Endodermal cell (in vitro differentiated cells): ENCODE measurements around the gene ALX4. TPM values are rescaled to one million over a fixed set of nuclear protein-coding genes. Genes with fewer than 3 reads are reported as not detected.

Experiments
- DNase-seq: peaks from one replicate; pipeline ENCODE4 v3.0.0-alpha.2; 2017
- H3K27ac ChIP-seq: 2 replicates; pipeline ENCODE4 v1.5.1; 2013; ENCODE audit warnings: mild to moderate bottlenecking, low read depth, low read length, moderate library complexity
- H3K27me3 ChIP-seq: 2 replicates; pipeline ENCODE4 v1.6.1; 2013; ENCODE audit warnings: mild to moderate bottlenecking, low read length, moderate library complexity; ENCODE audit not compliant: insufficient read depth, control insufficient read depth, poor library complexity, severe bottlenecking
- H3K36me3 ChIP-seq: 2 replicates; pipeline ENCODE4 v1.7.0; 2013; ENCODE audit warnings: mild to moderate bottlenecking, low read length, moderate library complexity; ENCODE audit not compliant: control insufficient read depth, insufficient read depth
- H3K4me1 ChIP-seq: one replicate; pipeline ENCODE4 v1.7.0; 2013; ENCODE audit warnings: low read length; ENCODE audit not compliant: control insufficient read depth, insufficient read depth
- H3K4me3 ChIP-seq: 2 replicates; pipeline ENCODE4 v1.5.1; 2013; ENCODE audit warnings: mild to moderate bottlenecking, low read length, moderate library complexity
- H3K9ac ChIP-seq: 2 replicates; pipeline ENCODE4 v1.6.1; 2013; ENCODE audit warnings: mild to moderate bottlenecking, low read length, moderate library complexity; ENCODE audit not compliant: poor library complexity, severe bottlenecking; ENCODE audit errors: extremely low read depth
- H3K9me3 ChIP-seq: 2 replicates; pipeline ENCODE4 v1.6.1; 2013; ENCODE audit warnings: mild to moderate bottlenecking, low read length, moderate library complexity; ENCODE audit not compliant: control insufficient read depth
- H3K27ac Mint-ChIP-seq: 2 replicates; pipeline ENCODE4 v1.8.0; 2020; ENCODE audit warnings: mixed read lengths
- H3K27me3 Mint-ChIP-seq: 2 replicates; pipeline ENCODE4 v1.8.0; 2021; ENCODE audit warnings: mild to moderate bottlenecking, mixed read lengths; ENCODE audit not compliant: insufficient read depth
- H3K36me3 Mint-ChIP-seq: 2 replicates; pipeline ENCODE4 v1.8.0; 2020; ENCODE audit warnings: low read depth, mixed read lengths
- H3K4me1 Mint-ChIP-seq: 2 replicates; pipeline ENCODE4 v1.8.0; 2020; ENCODE audit warnings: mixed read lengths
- H3K4me3 Mint-ChIP-seq: 2 replicates; pipeline ENCODE4 v1.8.0; 2020; ENCODE audit warnings: mild to moderate bottlenecking, moderate library complexity, mixed read lengths
- H3K9me3 Mint-ChIP-seq: 2 replicates; pipeline ENCODE4 v1.8.0; 2020; ENCODE audit warnings: mild to moderate bottlenecking, mixed read lengths
- CTCF ChIP-seq: fragments of 200-600 bp; sonication (generic); conservative IDR thresholded peaks from 2 replicates; pipeline ENCODE4 v1.5.0; 2021; ENCODE audit warnings: antibody characterized with exemption, mild to moderate bottlenecking
- WGBS, 2 experiments: methylation state at CpG; one replicate each; pipeline versions ENCODE4 v1.1.5 to v1.1.7; 2013; ENCODE audit warnings: missing lambda C conversion rate in 2 of 2, mixed read lengths in 1 of 2; ENCODE audit not compliant: insufficient coverage in 1 of 2, insufficient read length in 1 of 2; 5-methylcytosine and 5-hydroxymethylcytosine counted together
- total RNA-seq, 2 donors: library from RNA; stranded (reverse); fragmentation: NEBNext Ultra II Directional in 1 of 2; extraction: Animal tissue kit (Norgen Biotek cat#: 25700) in 1 of 2; gene quantifications; 2 replicates in 1 of 2; 3 replicates in 1 of 2; pipeline ENCODE4 v1.2.1, GENCODE V29; 2021

The ALX4 gene
- total RNA-seq, 2 donors from 2014 or later = not detected

DNA sequence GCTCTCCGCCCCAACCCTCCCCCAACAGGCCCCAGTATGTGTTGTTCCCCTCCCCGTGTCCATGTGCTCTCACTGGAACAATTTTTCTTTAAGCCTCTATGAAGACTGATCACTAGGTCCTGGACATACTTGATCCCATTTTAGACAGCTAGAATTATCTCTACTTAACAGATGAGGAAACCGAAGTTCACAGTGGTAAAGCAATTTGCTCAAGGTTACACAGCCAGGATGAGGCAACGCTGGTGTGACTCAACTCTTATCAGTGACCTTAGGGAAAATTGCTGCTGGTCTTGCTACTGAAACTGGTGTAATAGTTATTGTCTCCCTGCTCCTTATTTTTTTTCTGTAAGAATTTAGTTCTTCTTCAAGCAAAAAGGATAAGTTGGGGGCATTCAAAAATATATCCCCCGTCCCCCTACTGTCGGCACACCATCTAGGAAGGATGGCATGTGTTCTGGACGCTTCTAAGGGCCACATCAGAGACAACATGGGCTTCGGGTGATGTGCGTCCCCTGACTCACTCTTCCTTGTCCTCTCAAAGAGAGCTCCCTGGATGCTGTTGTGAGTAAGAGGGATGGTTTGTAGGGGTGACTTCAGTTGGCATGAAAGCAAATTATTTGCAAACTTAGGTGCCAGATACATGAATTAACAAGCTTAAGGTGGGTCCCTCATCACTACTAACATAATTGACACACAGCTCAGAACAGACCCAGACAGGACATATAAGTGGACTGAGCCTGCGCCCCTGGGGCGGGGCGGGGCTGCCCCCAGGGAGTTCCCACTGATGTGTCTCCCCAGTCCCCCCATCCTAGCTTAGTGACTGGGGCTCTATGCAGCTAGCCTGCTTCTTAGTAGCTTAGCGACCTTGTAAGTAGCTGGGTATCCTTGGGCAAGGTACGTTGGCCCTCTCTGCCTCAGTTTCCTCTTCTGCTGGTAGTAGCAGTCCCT, 23.6 kb upstream of the ALX4 start:
- Histone ChIP-seq H3K36me3 (no peaks in the 10 kb centered on the region), H3K4me3 (no peak overlapping the region), H3K4me1 (no peaks in the 10 kb centered on the region), H3K9ac (no peak overlapping the region), H3K9me3 (no peaks in the 10 kb centered on the region), H3K27ac (no peak overlapping the region), H3K27me3 (peaks cover 93% of the 10 kb centered on the region)
- Mint-ChIP-seq H3K4me1 (no peaks in the 10 kb centered on the region), H3K27me3 (peaks cover 37% of the 10 kb centered on the region), H3K27ac (no peak overlapping the region), H3K9me3 (no peaks in the 10 kb centered on the region), H3K4me3 (no peak overlapping the region), H3K36me3 (no peaks in the 10 kb centered on the region)
- no peak for DNase-seq
- WGBS, 2 experiments = 83 to 84% methylated on average over 6 to 14 of the region's 14 CpGs
- no peak for TF ChIP-seq CTCF

DNA sequence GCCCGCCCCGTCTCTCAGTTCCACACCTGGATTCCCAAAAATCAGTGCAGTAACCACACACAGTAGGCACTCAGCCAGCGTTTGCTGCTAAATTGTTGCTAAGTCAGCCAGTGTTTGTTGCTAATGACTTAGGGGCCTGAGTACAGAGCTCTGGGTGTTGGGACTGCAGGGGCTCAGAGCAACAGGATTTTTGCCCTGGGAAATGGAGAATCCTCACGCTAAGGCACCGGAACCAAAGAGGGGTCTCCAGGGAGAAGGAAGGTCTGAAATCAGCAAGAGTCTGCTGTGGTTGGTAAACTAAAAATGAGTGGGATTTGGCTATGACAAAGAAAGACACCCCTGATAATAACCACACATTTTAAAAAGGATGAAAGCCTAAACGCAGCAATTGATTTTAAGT, 22.7 kb upstream of the ALX4 start:
- no peak overlapping the region for H3K27ac Mint-ChIP-seq
- TF ChIP-seq CTCF = no peak
- 71 to 77% methylated on average over 4 to 5 of the region's 6 CpGs for WGBS, 2 experiments
- no peaks in the 10 kb centered on the region for H3K4me1 Mint-ChIP-seq
- no peaks in the 10 kb centered on the region for H3K36me3 Mint-ChIP-seq
- no peak overlapping the region for H3K27ac ChIP-seq
- H3K9me3 ChIP-seq = no peaks in the 10 kb centered on the region
- no peaks in the 10 kb centered on the region for H3K36me3 ChIP-seq
- no peaks in the 10 kb centered on the region for H3K4me1 ChIP-seq
- no peaks in the 10 kb centered on the region for H3K9me3 Mint-ChIP-seq
- no peak overlapping the region for H3K4me3 ChIP-seq
- peaks cover 37% of the 10 kb centered on the region for H3K27me3 Mint-ChIP-seq
- H3K9ac ChIP-seq = no peak overlapping the region
- H3K4me3 Mint-ChIP-seq = no peak overlapping the region
- DNase-seq = no peak
- peaks cover 93% of the 10 kb centered on the region for H3K27me3 ChIP-seq

DNA sequence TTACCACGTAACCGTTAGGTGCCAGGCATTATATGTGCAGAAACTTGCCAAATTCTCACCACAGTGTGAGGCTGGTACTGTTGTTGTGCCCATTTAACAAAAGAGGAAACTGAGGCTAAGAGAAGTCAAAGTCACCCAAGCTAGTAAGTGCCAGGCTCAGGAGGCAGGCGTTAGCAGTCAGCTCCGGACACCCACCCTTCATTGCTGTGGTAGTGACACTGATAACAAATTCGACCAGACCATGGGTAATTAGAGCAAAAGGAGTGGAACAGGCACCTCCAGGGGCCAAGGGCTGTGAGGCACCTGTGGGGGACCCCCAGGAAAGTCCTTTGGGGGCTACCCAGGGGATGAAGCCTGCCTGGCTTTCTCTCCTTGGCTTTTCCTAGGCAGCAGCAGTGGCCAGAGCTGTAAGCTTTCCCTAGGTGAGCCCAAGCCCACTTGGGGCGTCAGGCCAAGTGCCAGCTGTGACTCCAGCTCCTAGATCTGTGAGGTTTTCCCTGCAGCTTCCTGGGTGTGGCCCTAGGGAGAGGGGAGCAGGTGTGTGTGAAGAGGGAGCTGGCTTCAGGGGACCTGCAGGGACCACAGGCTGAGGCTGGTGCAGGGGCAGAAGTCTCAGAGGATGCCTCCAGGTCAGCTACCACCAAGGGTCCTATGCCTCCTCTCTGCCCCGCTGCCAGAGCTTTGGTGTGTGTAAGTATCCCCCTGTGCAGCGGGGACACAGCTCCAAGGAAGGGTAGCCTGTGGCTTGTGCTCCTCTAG, 19.7 kb upstream of the ALX4 start:
- Mint-ChIP-seq H3K27ac (no peak overlapping the region), H3K4me3 (no peak overlapping the region), H3K36me3 (no peaks in the 10 kb centered on the region), H3K4me1 (no peaks in the 10 kb centered on the region), H3K9me3 (no peaks in the 10 kb centered on the region), H3K27me3 (peaks cover 41% of the 10 kb centered on the region)
- WGBS, 2 experiments = 75 to 77% methylated on average over 5 to 8 of the region's 8 CpGs
- no peak for DNase-seq
- H3K4me3 ChIP-seq = no peak overlapping the region
- H3K9me3 ChIP-seq = no peaks in the 10 kb centered on the region
- TF ChIP-seq CTCF = no peak
- H3K27ac ChIP-seq = no peak overlapping the region
- H3K4me1 ChIP-seq = no peaks in the 10 kb centered on the region
- no peaks in the 10 kb centered on the region for H3K36me3 ChIP-seq
- no peak overlapping the region for H3K9ac ChIP-seq
- peaks cover 93% of the 10 kb centered on the region for H3K27me3 ChIP-seq
